A549 treated with Hydrocortisone at 1 μM for 4 hours (cell line): Measurements from ENCODE around the gene MTX1. TPM values are rescaled to one million over a fixed set of nuclear protein-coding genes. Genes with fewer than 3 reads are reported as not detected.

Experiments used
- total RNA-seq: library from RNA; stranded (reverse); fragments of 200-300 nt; extraction: Qiagen RNA extraction; gene quantifications from 5 replicates; pipeline ENCODE4 v1.2.3, GENCODE V29; 2022

The MTX1 gene
- 63.2 to 79.8 TPM (median 74.7 TPM) in 5 replicates for total RNA-seq

GRCh38 chr1:155208541-155209311, at the start of gene MTX1:
Gene MTX1 (plus strand): TSS chr1:155208695. CDS start chr1:155208805, 110 bp downstream.

GRCh38 chr1:155172732-155173477, 35.6 kb upstream of the MTX1 start, which contains the start of gene KRTCAP2:
Gene KRTCAP2 (minus strand): TSS chr1:155173304. CDS start chr1:155173224, 80 bp downstream.

GRCh38 chr1:155173478-155174323, 34.8 kb upstream of the MTX1 start, which contains the start of gene TRIM46:
Gene TRIM46 (plus strand): TSS chr1:155173849. CDS start chr1:155173967, 118 bp downstream.

GRCh38 chr1:155207806-155208540, 522 bp upstream of the MTX1 start, which contains the start of gene THBS3:
Gene THBS3 (minus strand): TSS chr1:155207897. CDS start chr1:155207876, 21 bp downstream.

GRCh38 chr1:155255243-155256007, 46.9 kb downstream of the MTX1 start, which contains the start of gene ENTREP3:
Gene ENTREP3 (minus strand): TSS chr1:155255483. CDS start chr1:155254877, 606 bp downstream.

GRCh38 chr1:155261852-155262673, 53.6 kb downstream of the MTX1 start, which contains the start of gene SCAMP3:
Gene SCAMP3 (minus strand): TSS chr1:155262360. CDS start chr1:155262151, 209 bp downstream.

Other genes with a start within 250 kb of the MTX1 start
- 20.1 to 24.8 TPM (median 23.2 TPM) in 5 replicates for gene PYGO2, start 246.9 kb upstream of the MTX1 start, total RNA-seq
- 194 to 253 TPM (median 238 TPM) in 5 replicates for gene SHC1, start 237.9 kb upstream of the MTX1 start, total RNA-seq
- 311 to 367 TPM (median 344 TPM) in 5 replicates for gene CKS1B, start 234.0 kb upstream of the MTX1 start, total RNA-seq
- gene FLAD1, start 225.4 kb upstream of the MTX1 start, total RNA-seq = 38.8 to 45.4 TPM (median 43.8 TPM) in 5 replicates
- gene LENEP, start 215.1 kb upstream of the MTX1 start, total RNA-seq = not detected in 5 replicates
- gene ZBTB7B, start 205.9 kb upstream of the MTX1 start, total RNA-seq = 44.8 to 52.9 TPM (median 49.0 TPM) in 5 replicates
- 0.37 to 0.77 TPM (median 0.52 TPM) in 5 replicates for gene DCST2, start 174.9 kb upstream of the MTX1 start, total RNA-seq
- gene DCST1, start 174.9 kb upstream of the MTX1 start, total RNA-seq = 0.07 to 0.08 TPM in 2 of 5 replicates, not detected in the others
- 84.2 to 106 TPM (median 101 TPM) in 5 replicates for gene ADAM15, start 157.4 kb upstream of the MTX1 start, total RNA-seq
- 12.3 to 15.4 TPM (median 13.0 TPM) in 5 replicates for gene EFNA4, start 145.0 kb upstream of the MTX1 start, total RNA-seq
- 9.7 to 11.7 TPM (median 11.6 TPM) in 5 replicates for gene EFNA3, start 129.9 kb upstream of the MTX1 start, total RNA-seq
- gene EFNA1, start 80.8 kb upstream of the MTX1 start, total RNA-seq = 21.4 to 32.6 TPM (median 26.0 TPM) in 5 replicates
- gene SLC50A1, start 72.8 kb upstream of the MTX1 start, total RNA-seq = 32.8 to 36.7 TPM (median 34.6 TPM) in 5 replicates
- gene DPM3, start 68.2 kb upstream of the MTX1 start, total RNA-seq = 69.5 to 108 TPM (median 98.1 TPM) in 5 replicates
- 187 to 257 TPM (median 250 TPM) in 5 replicates for gene KRTCAP2, start 35.4 kb upstream of the MTX1 start, total RNA-seq
- gene TRIM46, start 34.8 kb upstream of the MTX1 start, total RNA-seq = 1.7 to 2.9 TPM (median 2.7 TPM) in 5 replicates
- 7.6 to 9.3 TPM (median 8.5 TPM) in 5 replicates for gene THBS3, start 798 bp upstream of the MTX1 start, total RNA-seq
- 31.8 to 36.8 TPM (median 32.8 TPM) in 5 replicates for gene ENTREP3, start 46.8 kb downstream of the MTX1 start, total RNA-seq
- gene SCAMP3, start 53.7 kb downstream of the MTX1 start, total RNA-seq = 94.3 to 128 TPM (median 118 TPM) in 5 replicates
- 22.3 to 26.3 TPM (median 25.4 TPM) in 5 replicates for gene CLK2, start 64.8 kb downstream of the MTX1 start, total RNA-seq
- gene HCN3, start 68.8 kb downstream of the MTX1 start, total RNA-seq = 3.5 to 5.3 TPM (median 4.6 TPM) in 5 replicates
- gene PKLR, start 92.7 kb downstream of the MTX1 start, total RNA-seq = not detected in 5 replicates
- gene FDPS, start 100.2 kb downstream of the MTX1 start, total RNA-seq = 158 to 180 TPM (median 168 TPM) in 5 replicates
- gene RUSC1, start 112.2 kb downstream of the MTX1 start, total RNA-seq = 42.2 to 54.3 TPM (median 53.4 TPM) in 5 replicates